Bone marrow (tissue), 2 donors: ENCODE data around the gene EEIG2.
"Not testable (repeated sequence)": the region's sequence is repeated elsewhere in the genome, so short reads cannot be mapped to it uniquely, and the experiment has no call there.

Experiments
- DNase-seq, 2 donors: peaks; one replicate each; lab custom pipeline; 2025; lab: John Stamatoyannopoulos, UW

EEIG2 gene

GRCh38 chr1:108547493-108547892, 12.4 kb upstream of the EEIG2 start:
- not testable (repeated sequence) for DNase-seq

- DNase-seq: no peak
Observed at GRCh38 chr1:108551137-108551862, 8.6 kb upstream of the EEIG2 start.

GRCh38 chr1:108553905-108554304, 6.0 kb upstream of the EEIG2 start:
- no peak for DNase-seq

GRCh38 chr1:108554682-108555427, 5.0 kb upstream of the EEIG2 start:
- no peak for DNase-seq

- no peak for DNase-seq
Observed at GRCh38 chr1:108556066-108556465, 3.8 kb upstream of the EEIG2 start.

GRCh38 chr1:108556499-108556898, 3.4 kb upstream of the EEIG2 start:
- no peak for DNase-seq

GRCh38 chr1:108557296-108557695, 2.6 kb upstream of the EEIG2 start:
- no peak for DNase-seq

GRCh38 chr1:108560189-108560873, 431 bp downstream of the EEIG2 start:
- DNase-seq: no peak

GRCh38 chr1:108560874-108561459, 1.1 kb downstream of the EEIG2 start:
- DNase-seq: peak; percentile 16 to 45

GRCh38 chr1:108561689-108562326, 1.9 kb downstream of the EEIG2 start:
- peak in 1 of 2 donors; percentile 58 for DNase-seq

GRCh38 chr1:108563808-108564207, 3.9 kb downstream of the EEIG2 start:
- no peak for DNase-seq

GRCh38 chr1:108565081-108565480, 5.2 kb downstream of the EEIG2 start:
- DNase-seq: no peak

- DNase-seq: no peak
Observed at GRCh38 chr1:108565512-108565911, 5.6 kb downstream of the EEIG2 start.

- DNase-seq: no peak
Observed at GRCh38 chr1:108568589-108568988, 8.7 kb downstream of the EEIG2 start.

- no peak for DNase-seq
Observed at GRCh38 chr1:108569097-108569728, 9.3 kb downstream of the EEIG2 start.

GRCh38 chr1:108570128-108570527, 10.2 kb downstream of the EEIG2 start:
- peak in 1 of 2 donors; percentile 71 for DNase-seq

- no peak for DNase-seq
Observed at GRCh38 chr1:108570998-108571401, 11.1 kb downstream of the EEIG2 start.

- DNase-seq: no peak
Observed at GRCh38 chr1:108572182-108572581, 12.3 kb downstream of the EEIG2 start.

GRCh38 chr1:108573183-108573582, 13.3 kb downstream of the EEIG2 start:
- no peak for DNase-seq

GRCh38 chr1:108574008-108574407, 14.1 kb downstream of the EEIG2 start:
- DNase-seq: no peak

GRCh38 chr1:108575375-108575774, 15.5 kb downstream of the EEIG2 start:
- no peak for DNase-seq
